ENCODE measurements around the gene FOXA1. TPM values are rescaled to one million over a fixed set of nuclear protein-coding genes. Genes with fewer than 3 reads are reported as not detected.

Gene FOXA1
- 0.66 TPM in 1 of 2 replicates, not detected in the other for polyA plus RNA-seq (2014; cell fraction: cytosol; rRNA removed)
- 0.32 TPM in 1 of 2 replicates, not detected in the other for polyA plus RNA-seq (2014; cell fraction: nucleus; rRNA removed)

DNA sequence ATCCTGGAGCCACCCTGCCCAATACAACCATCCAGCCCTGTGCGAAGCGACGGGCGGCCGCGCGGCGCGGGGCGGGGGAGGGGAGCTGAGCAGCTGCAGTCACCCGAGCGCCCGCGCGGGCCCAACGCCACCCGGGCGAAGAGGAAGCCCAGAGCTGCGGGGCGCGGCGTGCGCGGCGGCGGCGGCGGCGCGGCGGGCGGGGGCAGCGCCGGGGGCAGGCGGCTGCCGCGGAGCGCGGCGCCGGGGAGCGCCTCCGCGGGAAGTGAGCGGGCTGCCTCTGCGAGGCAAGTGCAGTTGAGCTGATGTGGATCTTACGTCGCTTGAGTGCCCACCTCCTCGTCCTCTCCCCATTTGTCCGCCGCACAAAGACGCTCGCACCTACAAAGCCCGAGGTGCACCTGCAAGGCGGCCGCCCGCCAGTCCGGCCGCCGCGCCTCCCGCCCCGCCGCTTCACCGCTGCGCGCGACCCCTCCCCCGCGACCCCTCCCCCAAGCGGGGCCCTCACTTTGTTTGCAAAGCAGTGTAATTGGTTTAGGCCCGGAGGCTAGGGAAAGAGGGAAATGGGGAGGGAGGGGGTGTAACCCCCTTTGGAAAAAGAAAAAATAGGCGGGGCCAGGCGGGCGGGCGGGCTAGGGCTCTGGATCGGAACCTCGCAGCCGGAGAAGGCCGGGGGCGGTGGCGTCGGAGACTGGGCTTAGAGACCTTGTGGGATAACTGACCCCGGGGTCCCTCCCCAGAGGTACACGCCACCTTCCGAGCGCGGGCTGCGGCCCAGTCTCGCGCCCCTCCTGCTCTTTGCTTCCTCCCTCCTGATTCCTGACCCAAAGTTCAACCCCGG lies at the start of gene FOXA1, which contains the start of gene TTC6:
TSS of gene FOXA1 (minus strand) at position 279 of the 838 bp plus-strand sequence. CDS start at position 2, 277 bp downstream.
TSS of gene TTC6 (plus strand) at position 659 of the 838 bp plus-strand sequence. CDS start 26,436 bp downstream, outside the sequence.
- DNase-seq (ENCODE audit: low spot score), result no peak

DNA sequence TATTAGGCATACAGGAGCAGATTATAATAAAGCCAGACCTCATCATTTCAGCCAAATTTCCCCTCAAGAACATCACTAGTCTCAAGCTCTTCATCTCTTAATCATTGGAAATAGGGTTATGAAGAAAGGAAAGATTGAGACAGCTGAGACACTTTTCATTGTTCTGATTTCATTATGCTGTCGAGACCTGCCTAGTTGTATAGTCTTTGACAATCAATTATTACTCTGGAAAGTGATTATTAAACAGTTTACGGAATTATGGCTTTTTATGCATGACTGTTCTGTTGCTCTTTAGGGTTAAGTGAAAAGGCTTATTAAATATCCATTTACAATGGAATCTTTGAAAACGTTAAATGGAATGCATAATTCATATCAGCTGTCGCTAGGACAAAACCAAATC lies 48.7 kb upstream of the FOXA1 start:
- DNase-seq (ENCODE audit: low spot score), result no peak

DNA sequence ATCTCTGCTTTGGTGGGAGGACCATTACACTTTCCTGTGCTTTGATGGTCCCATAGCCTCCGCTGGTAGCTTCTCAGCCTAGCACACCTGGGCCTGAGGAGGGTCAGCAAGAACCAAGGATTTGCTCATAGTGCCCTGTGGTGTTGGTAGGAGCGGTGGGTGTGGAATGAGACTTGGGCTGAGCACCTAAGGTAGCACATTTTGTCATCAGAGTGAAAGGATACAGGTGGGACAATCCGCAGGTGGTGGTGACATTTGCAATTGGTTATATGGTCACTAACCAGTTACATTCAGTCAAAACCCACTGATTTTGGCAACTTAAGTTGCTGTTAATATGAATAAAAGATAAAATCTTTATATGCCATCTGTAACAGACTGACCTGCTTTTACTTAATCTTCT lies 47.1 kb upstream of the FOXA1 start:
- no peak for DNase-seq (ENCODE audit: low spot score)

DNA sequence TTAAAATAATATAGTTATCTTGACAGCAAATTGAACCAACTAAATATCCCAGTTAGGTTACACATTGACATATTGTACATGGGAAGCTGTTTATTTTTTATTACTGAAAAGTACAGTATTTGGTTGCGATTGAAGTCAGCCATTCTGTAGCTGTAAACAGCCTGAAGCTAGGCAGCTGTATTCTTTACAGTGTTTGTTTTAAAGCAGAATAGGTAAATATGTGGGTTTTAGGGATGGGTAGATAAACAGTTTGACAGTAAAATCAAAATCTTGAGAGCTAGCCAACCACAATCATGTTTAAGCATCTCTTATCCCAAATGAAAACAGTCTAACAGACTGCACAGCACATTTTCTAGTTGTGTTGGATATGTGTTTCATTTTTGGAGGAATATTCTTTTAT lies 46.1 kb upstream of the FOXA1 start:
- DNase-seq (ENCODE audit: low spot score), result no peak

DNA sequence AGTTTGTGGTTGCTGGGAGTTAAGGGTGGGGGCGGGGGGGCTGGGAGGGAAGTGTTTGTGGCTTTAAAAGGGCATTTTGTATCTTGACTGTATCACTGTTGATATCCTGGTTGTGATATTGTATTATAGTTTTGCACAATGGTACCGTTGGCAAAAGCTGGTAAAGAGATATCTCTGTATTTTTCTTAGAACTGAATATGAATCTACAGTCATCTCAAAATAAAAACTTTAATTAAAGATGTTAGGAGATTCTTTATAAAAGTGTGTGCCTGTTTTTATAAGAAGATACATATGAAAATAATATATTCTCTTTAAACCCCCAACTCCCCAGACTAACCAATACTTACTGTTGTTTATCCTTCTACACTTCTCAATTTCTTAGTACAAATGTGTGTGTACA lies 43.5 kb upstream of the FOXA1 start:
- DNase-seq (ENCODE audit: low spot score), result no peak

DNA sequence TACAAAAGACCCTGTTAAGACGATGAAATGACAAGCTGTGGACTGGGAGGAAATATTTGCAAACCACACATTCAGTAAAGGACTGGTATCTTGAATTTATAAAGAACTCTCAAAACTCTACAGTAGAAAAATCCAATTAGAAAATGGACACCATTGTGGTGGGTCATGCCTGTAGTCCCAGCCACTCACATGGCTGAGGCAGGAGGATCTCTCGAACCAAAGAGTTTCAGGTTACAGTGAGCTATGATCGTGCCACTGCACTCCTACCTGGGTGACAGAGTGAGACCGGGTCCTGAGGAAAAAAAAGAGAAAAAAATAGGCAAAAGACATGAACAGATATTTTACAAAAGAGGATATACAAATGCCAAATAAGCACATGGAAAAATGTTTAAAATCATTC lies 42.3 kb upstream of the FOXA1 start:
- DNase-seq (ENCODE audit: low spot score), result no peak

DNA sequence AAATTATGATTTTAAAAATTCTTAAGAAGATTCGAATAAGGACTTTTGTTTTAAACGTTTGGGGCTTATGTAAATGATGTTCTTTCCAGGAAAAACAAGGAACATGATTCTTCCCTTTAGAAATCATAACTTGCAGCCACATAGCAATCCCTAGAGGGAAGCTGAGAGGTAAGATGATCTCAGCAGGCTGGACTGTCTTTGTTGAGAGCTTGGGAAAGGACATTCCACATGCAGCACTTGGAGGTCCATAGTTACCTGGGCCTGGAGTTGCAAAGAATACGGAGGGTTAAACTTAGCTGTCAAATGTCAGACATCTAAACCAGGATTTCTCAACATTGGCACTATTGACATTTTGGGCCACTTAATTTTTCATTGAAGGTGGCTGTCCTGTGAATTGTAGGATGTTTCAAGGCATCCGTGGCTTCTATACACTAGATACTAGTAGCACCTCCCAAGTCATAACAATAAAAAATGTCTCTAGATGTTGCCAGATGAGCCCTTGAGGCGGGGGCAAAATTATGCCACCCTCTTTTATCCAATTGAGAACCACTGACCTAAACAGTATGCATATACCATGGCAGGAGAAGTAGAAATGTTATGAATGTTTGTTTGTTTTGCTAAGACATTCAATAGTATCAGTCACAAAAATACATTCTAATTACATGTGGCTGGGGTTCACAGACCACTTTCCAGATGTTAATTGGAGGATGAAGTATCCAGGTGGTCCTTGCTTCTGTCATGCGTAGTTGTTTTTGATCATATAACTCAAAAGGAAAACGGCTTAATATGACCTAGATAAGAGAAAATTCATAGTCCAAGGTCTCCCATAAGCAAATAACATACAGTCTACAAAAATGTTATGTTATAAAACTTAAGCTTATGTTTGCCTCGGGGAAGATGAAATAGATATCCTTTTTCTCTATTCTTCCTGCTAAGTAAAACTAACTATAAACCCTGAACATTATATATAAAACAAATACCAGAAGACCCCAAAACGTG lies 30.8 kb upstream of the FOXA1 start:
- no peak for DNase-seq (ENCODE audit: low spot score)

DNA sequence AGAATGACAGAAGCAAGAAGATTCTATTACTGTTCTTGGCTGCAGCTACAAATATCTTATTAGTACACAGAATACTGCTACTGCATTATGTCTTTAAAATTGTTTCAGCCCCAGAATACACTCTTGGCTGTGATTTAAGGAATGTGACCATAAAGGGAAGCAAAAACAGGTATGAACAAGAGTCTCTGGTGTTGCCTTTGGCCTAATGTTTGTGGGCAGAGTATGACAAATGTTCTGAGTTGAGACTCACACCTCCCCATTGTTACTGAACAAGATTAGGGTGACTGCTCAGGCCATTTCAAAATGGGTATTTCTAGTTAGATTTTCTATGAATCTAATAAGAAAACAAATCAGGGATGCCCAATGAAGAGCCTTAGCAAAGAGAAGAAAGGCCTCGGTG lies 28.9 kb upstream of the FOXA1 start:
- DNase-seq (ENCODE audit: low spot score), result no peak

DNA sequence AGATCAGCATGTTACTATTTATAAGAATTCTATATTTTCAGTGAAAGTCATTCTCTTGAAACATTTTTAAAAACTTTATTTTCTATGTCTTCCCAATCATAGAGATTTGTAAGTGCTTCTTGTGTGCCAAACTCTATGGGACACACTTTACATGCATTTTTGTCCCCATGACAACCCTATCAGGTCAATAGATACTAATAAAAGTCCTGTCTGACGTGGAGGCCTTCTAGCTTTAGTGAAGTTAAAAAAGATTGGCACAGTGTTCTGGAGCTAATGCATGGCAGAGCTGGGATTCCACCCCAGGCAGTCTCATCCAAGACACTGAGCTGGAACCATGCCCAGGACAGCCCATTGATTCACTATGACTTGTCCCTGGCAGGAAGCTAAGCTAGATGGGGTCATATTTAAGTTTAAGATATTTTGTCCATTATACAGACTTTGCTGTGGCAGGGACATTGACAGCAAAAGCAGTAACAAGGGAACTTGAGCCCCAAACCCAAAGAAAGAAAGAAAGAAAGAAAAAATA lies 28.4 kb upstream of the FOXA1 start:
- DNase-seq (ENCODE audit: low spot score), result no peak

DNA sequence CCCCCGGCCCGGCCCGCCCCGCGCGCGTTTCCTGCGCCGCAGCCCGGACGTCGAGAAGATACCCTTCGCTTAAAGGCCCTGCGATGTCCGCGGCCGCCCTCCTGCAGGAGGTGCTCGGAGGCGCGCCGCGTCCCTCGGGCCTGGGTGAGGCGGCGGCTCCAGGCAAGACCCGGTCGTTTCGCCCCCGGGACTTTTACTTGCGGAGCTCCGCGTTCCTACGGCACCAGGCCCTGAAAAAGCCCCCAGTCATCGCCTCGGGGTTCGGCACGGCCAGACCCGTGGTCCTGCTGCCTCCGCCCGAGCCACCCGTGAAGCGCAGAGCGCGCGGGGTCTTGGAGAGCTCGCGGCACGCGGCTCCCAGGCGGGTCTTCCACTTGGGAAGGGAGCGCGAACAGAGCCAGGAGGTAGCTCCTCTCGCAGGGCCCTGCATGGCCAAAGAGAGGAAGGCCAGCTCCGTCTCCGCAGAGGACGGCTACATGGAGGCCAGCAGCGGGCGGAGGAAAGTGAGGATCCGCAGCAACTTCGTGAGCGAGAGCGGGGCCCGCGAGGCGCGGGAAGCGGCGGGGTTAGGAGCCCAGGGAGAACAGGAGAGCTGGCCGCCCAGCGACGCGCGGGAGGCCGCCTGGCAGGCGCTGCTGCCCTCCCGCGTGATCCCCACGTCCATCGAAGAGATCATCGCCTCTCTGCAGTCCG lies 27.3 kb upstream of the FOXA1 start:
- DNase-seq (ENCODE audit: low spot score), result no peak

DNA sequence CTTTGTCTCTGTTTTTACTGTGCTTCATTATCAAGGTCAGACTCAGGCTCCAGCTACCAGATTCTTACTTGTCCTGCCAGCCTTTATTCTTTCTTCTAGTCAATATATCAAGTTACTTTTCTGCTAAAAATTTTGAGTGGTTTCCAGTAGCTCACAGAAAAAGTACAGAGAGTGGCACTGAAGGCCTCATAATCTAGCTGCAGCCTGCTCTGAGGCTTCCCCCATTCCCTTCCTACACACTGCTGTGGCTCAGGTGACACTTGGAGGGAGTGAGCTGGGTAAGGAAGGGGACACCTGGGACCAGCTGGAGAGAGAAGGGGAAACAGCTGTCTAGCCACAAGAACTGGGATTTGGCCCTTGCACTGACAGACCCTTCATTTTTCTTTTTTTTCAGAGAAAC lies 25.8 kb upstream of the FOXA1 start:
- DNase-seq (ENCODE audit: low spot score), result no peak

DNA sequence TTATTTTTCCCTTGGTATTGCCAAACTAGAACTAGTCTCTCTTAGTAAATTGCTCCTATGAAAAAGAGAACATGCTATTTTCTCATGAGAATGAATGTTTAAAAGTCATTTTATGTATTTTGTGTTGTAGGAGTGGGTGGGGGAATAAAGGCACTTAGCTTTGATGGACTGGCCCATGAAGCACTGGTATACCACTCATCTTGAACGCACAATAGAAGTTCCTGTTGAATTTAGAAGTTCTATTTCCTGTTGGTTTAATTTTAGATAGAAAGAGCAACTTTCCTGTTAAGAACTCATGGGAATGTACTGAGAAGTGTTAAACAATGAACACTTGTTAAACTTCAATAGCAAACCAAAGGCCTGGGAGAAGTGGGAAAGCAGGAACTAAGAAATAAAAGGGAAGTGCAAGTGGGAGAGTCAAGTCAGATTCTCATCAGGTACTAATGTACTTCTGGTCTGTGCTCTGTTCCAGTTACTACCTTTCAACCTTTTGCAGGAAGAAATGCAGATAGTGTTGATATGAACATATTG lies 23.5 kb upstream of the FOXA1 start:
- no peak for DNase-seq (ENCODE audit: low spot score)

DNA sequence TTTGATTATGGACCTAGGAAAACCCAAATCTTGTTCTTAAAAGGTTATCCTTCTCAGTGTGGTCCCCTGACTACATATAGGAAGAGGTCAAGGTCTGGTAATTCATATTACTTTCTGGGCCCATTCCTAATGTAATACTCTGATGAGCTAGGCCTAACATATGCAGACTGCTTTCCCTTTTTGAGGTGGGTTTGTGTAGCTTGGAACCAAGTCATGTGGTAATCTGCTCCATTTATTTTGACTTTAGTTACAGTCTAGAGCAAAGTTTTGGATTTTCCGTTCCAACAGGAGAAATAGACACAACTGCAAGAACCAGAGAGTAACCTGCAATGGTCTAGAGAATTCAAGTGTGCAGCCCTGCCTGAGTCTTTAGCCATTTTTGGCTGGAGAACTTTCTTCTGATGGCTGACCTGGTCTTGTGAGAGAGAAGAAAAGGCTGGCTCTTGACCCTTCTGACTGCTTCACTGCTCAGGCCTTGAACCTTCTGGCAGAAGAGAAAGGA lies 22.9 kb upstream of the FOXA1 start:
- no peak for DNase-seq (ENCODE audit: low spot score)

DNA sequence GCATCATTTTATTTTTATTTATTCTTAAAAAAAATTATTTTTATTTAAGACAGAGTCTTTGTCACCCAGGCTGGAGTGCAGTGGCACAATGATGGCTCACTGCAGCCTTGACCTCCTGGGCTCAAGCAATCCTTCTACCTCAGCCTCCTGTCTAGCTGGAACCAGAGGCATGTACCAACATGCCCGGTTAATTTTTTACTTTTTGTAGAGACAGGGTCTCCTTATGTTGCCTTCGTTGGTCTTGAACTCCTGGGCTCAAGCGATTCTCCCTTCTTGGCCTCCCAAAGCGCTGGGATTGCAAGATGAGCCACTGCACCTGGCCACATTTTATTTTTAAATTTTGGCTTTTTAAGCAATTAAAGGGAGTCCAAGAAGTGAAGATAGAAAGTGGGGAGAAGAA lies 21.8 kb upstream of the FOXA1 start:
- DNase-seq (ENCODE audit: low spot score), result no peak

DNA sequence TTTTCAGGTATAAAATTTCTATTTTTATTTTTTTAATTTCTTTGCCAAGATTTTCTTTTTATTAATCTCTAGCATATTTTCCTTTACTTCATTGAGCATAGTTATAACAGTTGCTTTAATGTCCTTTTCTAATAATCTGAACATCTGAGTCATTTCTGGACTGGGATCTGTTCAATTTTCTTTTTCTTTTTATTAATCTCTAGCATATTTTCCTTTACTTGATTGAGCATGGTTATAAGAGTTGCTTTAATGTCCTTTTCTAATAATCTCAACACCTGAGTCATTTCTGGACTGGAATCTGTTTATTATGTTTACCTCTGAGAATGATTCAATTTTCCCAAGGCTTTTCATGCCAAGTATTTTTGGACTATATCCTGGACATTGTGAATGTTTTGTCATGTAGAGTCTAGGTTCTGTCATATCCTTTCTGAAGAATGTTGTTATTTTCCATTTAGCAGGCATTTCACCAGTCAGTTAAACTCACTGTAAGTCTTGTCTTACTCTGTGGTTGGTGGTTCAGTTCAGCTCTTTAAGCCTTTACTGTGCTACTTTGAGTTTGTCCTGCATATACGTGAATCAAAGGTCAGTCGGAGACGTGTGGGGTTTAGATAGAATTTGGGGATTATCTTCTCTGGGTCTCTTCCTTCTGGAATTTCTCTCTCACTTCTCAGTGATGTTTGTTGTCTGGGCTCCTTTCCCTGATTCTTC lies 20.7 kb upstream of the FOXA1 start:
- no peak for DNase-seq (ENCODE audit: low spot score)

DNA sequence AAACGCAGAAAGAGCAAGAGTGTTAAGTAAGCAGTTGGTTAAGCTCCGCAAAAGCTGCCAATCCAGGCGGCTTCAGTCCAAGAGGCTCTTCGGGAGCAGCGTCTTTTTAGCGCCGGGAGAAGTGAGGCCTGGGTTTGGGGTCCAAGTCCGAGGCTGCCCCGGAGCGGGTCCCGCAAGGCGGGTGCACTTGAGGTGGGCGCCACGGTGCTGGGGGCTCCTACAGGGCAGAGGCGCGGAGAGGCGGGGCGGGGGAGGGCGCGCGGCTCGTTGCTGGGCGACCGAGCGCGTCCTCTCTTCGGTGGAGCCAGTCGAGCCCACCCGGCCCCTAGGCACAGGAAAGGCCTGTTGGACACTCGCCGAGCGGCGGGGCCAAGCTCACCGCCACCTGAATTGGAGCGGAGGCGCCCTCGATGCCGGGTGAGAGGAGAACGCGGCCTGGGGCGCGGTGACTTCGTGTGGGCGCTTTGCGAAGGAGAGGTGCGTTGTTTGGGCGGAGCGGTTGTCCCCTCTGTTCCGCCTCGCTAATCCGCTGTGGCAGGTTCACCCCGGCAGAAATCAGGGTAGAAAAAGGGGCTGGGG lies 16.0 kb upstream of the FOXA1 start:
- no peak for DNase-seq (ENCODE audit: low spot score)

DNA sequence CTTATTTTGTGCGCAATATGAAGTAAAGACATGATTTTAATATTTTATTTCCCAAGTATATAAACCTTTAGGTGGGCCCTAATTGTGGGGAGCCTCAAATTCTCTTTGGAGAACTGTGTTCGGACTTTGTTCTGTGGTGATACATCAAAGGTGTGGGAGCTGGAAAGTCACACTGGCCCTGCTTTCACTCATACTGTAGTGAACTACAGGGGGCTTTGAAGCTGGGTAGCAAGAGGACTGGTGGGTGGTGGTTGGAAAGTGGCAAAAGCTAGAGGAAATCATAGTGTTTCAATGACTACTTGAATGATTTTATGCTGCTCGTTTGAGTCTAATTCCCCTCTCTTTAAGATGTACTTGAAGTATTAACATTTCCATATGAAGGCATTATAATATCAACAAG lies 13.6 kb upstream of the FOXA1 start:
- no peak for DNase-seq (ENCODE audit: low spot score)

DNA sequence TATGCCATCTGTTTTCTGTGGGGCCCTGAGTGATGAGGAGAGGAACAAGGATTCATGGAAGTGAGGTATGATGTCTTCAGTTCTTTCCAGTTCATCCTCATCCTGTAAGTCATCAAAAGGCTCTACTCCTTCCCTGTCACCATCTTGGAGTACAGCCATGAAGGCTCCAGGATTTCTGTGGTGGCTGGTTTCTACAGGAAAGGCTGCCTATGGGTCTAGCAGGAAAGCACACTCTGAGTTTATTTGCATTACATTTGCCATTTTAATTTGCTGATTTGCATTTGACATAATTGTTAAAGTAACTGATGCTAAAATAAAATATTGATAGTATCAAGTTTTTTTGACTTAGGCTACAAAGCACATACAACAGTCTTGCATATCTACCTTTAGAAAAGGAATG lies 11.6 kb upstream of the FOXA1 start:
- no peak for DNase-seq (ENCODE audit: low spot score)

DNA sequence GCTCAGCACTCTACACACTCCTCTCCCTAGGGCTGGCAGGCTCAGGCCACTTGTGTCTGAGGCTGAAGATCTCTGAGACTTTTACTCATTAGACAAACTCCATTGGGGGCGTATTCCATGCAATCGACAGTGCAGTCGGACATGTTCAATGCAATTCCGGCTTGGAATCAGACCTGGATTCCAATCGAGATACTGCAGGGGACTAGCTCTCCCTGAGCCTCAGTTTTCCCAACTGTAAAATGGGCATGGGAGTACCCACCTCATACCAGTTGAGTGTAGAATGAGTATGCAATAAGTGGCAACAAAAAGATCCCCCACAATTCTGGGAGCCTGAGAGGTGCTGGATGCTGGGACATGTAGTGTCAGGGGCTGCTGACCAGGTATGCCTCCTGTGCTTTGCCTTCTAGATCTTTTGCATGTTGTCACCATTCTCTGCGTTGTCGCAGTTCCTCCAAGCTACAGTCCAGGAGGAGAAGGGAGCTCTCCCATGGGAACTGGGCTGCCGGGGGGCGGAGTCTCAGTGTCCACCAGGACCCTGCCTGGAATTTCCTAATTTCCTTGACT lies 8.7 kb upstream of the FOXA1 start:
- DNase-seq (ENCODE audit: low spot score), result no peak
